Gastrocnemius medialis (tissue), 4 donors: ENCODE measurements around the gene GPR55.

Experiments used
- POLR2A ChIP-seq, 2 donors: fragments of 450-650 bp; IDR thresholded peaks; one replicate each; pipeline ENCODE4 v1.6.1; 2017; ENCODE audit warnings: antibody characterized with exemption in 2 of 2, mild to moderate bottlenecking in 2 of 2, moderate library complexity in 2 of 2
- TF ChIP-seq, protein P1 (sequence below), 5 experiments: fragments of 450-650 bp in 3 of 5; fragments of 200-600 bp in 2 of 5; sonication (generic) in 2 of 5; IDR thresholded peaks in 4 of 5; conservative IDR thresholded peaks in 1 of 5; 1 replicate in 4 of 5; 2 replicates in 1 of 5; pipeline ENCODE4 v1.5.1; 2016 to 2019; ENCODE audit warnings: antibody characterized with exemption in 5 of 5, mild to moderate bottlenecking in 3 of 5, moderate library complexity in 3 of 5

DNA sequence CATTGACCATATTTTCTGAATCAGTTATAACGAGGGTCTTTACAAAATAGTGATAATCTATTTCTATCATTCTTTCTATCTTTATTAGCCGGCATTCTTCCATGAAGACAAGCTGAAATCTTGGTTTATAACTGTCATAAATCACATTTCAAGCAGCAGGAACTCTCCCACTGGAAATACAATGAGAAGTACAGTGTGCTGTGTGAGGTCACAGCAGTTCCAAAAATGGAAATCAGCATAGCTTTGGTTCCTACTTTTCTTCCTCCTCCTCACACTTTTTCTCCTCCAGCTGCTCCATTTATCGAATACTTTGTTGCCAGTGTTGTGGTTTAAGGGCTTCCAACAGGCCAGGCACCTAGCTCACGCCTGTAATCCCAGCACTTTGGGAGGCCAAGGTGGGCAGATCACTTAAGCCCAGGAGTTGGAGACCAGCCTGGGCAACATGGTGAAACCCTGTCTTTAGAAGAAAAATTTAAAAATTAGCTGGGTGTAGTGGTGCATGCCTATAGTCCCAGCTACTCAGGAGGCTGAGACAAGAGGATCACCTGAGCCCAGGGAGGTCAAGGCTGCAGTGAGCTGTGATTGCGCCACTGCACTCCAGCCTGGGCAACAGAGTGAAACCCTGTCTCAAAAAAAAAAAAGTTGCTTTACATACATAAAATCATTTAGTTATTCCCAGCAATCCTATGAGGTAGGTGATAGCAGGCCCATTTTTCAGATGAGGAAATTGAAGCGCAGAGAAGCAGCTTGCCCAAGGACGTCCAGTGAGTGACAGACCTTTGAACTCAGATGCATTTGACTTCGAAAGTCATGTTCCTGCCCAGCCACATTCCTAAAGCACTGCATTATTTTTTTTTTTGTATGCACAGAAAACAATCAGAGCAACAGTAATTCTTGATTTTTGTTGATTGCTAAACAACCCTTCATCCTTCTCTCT, 34.0 kb upstream of the GPR55 start:
- TF ChIP-seq, protein P1, sequence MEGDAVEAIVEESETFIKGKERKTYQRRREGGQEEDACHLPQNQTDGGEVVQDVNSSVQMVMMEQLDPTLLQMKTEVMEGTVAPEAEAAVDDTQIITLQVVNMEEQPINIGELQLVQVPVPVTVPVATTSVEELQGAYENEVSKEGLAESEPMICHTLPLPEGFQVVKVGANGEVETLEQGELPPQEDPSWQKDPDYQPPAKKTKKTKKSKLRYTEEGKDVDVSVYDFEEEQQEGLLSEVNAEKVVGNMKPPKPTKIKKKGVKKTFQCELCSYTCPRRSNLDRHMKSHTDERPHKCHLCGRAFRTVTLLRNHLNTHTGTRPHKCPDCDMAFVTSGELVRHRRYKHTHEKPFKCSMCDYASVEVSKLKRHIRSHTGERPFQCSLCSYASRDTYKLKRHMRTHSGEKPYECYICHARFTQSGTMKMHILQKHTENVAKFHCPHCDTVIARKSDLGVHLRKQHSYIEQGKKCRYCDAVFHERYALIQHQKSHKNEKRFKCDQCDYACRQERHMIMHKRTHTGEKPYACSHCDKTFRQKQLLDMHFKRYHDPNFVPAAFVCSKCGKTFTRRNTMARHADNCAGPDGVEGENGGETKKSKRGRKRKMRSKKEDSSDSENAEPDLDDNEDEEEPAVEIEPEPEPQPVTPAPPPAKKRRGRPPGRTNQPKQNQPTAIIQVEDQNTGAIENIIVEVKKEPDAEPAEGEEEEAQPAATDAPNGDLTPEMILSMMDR (IDR thresholded peaks at IDR 0.05 in 4 of 5, conservative IDR thresholded peaks at IDR 0.05 in 1 of 5), result no peak
- no peak for TF ChIP-seq POLR2A (IDR thresholded peaks at IDR 0.05)
